HG03139 (cell line): ENCODE results near the gene SEL1L3.
"Not testable (repeated sequence)": the region's sequence is repeated elsewhere in the genome, so short reads cannot be mapped to it uniquely, and the experiment has no call there.

ENCODE experiments used
- ATAC-seq: cut with Tn5 transposase; IDR thresholded peaks from one replicate; pipeline ENCODE4 v1.9.1; 2021; ENCODE audit not compliant: unreplicated experiment

The SEL1L3 gene

DNA sequence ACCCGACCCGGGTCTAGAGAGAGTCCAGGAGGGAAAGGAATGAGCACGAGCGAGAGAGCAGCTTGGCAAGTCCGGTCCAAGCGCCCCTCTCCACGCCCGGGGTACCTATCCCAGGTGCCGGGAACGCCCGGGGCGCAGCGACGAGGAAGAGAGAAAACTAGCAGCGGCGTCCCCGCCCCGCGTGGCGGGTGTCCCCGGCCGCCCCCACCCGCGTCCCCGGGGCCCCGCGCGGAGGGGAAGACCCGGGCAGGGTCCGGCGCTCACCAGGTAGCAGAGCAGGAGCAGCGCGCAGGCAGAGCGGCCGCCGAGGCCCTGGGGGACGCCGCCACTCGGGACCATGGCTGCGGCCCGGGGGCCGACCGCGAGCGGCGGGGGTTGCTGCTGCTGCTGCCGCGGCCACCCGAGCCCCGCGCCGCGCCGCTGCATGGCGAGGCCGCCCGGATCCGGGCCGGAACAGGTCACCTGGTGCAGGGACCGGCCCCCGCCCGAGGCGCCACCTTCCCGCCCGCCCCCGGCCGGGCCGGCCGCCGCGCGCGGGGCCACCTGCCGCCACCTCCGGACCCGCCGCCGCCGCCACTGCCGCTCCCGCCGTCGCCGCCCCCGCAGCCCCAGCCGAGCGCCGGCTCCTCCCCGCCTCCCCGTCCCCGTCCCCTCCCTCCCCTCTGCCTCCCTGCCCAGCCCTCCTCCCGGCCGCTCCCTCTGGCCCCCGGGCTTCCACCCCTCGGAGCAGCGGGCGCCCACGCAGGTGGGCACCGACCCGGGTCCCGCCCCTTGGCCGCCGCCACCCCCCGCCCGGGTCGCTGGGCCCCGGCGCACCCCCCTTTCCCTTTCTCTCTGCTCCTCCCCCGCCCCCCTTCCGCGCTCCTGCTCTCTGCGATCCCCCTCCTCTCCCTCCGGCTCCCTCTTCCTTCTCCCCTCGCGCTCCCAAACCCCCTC is at the start of gene SEL1L3:
SEL1L3 (minus strand) TSS at position 578 of the 936 bp plus-strand sequence; CDS start at position 426, 152 bp downstream.
- peak; percentile 37 for ATAC-seq

DNA sequence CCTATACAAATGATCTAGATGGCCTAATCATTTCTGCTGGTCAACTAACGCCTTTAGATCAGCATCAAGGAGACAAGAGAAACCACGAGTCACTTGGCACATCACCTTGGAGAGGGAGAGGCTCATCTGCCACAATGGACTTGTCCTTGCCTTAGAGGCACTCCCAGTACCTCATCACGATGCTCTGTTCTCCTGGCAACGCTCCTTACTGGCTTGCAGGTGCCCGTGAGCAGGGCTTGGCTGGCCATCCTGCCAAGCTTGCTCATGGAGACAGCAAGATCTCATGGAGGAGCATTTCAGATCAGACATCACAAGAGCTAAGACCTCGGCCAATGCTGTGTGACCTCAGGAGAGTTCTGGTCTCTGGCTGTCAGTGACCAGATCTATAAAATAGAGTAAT is 48.6 kb upstream of the SEL1L3 start:
- no peak for ATAC-seq

DNA sequence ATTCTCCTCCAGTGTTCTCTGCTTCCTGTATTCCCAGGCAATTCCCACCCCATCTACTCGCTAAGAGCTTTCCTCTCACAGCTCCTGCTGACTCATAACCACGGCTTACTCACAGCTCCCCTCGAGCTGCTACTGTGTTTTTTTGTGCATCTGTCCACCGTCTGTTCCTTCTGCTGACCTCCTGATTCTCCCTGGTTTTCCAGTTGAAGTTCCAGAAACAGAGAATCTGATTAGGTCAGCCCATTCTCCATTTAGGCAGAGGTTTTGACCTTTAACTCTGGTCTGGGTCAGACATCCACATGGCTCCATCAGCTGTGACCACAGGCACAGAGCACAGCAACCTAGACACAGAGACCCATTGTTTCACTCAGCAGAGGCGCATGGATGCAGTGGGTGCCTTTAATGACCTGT is 45.7 kb upstream of the SEL1L3 start:
- no peak for ATAC-seq

DNA sequence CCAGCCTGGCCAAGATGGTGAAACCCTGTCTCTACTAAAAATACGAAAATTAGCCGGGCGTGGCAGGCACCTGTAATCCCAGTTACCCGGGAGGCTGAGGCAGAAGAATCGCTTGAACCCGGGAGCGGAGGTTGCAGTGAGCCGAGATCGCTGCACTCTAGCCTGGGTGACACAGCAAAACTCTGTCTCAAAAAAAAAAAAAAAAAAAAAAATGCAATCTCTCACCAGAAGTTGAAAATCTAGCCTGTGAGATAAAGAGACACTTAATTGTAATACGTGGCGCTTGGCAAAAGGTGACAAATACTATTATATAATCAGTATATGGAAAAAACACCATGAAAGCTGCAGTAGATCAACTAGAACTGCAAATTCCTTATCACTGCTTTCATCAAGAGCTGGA is 43.3 kb upstream of the SEL1L3 start:
- ATAC-seq: not testable (repeated sequence)

DNA sequence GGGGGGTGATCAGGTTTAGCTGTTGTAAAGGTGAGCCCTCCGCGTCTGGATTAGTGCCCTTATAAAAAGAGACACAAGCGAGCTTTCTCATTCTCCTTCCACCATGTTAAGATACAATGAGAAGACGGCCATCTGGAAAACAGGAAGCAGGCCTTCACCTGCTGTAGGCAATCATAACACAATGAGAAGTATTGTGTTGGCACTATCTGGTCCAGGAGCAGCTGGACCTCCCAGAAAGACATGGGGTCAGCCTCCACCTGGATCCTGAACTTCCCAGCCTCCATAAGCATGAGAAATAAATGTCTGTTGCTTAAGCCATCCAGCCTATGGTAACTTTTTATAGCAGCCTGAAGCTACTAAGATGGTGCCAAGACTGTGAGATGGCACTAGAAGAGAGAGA is 42.6 kb upstream of the SEL1L3 start:
- no peak for ATAC-seq

DNA sequence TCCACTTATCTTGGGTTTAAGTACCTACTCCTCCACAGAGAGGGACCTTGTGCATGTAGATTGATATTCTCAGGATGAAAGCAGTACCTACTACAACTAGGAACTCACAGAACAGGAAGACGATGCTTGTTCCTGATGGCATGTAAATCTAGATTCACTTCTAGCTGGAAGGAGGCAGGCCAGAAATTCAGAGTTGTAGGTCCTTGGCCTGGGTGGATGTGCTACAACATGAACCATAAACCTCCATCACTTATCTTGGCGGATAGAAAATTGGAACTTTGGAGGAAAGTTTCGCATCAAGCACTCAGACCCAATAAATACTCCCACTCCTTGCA is 41.9 kb upstream of the SEL1L3 start:
- ATAC-seq: no peak

DNA sequence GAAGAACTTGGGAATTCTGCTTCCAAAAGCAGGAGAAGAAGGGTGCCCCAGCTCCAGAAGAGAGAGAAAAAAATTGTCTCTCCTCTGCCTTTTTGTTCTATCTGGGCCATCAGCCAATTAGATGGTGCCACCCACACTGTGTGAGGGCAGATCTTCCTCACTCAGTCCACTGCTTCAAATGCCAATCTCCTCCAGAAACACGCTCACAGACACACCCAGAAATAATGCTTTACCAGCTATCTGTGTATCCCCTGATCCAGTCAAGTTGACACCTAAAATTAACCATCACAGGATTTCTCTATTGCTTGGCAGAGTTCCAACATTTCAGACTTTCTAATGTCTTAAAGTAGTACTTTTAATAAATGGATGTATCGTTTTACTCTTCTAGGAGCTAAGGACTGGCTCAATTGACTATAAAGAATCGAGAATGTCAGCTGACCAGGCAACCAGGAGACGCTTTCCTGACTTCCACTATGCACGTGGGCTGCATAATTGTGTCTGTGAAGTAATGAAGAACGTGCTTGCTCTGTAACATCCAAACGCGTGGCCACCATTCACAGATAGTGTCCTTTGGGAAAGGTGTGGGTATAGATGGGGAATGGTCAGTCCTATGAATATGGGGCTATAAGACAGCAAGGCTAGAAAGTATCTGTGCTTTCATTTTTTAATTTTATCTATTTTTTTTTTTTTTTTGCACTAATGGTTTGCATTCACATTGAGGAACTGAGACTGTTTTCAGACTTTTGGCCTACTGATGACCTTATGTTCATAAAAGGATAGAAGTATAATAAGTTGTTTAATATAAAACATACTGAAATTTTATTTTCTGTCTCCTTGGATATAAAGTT is 41.3 kb upstream of the SEL1L3 start:
- ATAC-seq: no peak

DNA sequence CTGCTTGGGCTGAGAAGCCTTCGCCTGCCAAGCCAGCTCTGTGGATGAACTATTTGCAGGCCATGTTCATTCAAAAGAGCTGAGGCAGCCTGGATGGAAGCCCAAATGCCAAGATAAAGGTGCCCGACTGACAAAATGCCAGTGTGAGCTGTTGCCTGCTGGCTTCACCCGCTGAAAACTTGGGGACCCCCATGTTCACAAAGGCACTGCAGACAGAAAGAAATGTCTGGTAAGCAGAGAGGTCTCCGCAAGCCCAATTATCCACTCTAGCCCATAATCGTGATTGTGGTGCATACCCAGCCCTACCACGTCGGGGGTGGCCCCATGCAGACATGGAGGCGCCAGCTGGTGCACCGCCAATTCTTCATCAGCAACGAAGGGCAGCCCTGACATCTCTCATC is 38.2 kb upstream of the SEL1L3 start:
- ATAC-seq: no peak

DNA sequence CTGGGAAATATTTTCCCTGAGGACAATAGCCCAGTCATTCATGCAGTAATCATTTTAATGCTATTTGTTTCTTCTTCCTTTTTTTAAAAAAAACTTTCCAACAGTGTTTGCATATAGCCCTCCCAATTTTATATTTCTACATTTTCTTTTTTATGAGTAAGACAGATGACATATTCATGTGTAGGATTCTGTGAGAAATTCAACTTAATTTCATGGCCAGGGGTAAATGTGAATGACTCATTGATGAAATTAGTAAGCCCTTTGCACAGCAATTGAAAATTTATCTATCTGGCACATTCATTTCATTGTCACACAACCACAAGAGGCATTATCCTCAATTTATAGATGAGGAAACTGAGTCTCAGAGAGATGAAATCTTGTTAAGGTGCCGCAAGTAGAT is 37.5 kb upstream of the SEL1L3 start:
- ATAC-seq: no peak

DNA sequence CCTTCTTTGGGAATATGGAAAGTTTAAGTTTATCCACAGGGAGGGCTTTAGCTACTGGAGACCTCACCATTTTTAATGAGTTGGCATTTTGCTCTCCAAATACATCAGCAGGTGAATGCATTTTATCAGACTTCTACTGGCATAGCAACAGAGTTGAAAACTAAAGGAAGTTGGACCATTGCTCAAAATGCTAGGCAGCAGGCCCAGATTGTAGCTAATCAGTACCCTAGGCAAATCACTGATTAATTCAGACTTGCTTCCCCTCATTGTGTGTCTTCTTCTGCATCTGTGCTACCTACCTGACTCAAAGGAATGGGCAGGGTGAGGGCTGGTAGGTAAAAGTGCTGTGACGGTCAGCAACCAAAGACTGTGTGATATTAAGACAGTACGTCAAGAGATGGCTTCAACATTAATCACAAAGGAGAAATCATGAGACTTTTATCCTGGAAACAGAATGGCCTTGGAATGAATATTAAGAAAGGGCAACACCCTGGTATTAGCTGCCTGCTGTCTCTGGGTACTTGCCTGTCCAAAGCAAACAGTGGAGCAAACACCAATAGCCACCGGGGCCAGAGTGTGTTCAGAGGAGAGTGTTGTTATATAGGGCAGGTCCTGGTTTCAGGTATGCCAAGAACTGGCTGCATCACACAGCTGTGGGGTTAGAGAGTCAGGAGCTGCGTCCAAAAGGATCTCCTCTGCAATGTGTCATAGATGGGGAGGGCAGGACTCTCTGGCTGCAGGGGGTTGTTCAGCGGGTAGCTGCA is 34.2 kb upstream of the SEL1L3 start:
- no peak for ATAC-seq

DNA sequence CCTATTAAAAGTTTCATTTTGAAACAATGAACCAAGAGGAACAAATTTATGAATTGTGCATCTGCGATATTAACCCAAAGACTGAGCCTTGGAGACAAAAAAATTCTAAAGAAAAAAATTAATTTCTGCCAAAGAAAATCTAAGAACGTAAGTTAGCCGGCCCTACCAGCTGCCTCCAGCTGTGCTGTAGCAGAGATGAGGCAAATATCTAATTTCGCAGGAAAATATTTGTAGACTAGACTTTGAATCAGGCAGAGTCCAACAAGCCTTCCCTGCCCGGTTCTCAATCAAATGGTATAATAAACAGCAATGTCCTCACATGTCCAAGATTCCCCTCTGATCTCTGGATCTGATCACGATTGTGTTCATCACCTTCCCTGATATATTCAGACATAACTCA is 30.0 kb upstream of the SEL1L3 start:
- ATAC-seq: no peak

DNA sequence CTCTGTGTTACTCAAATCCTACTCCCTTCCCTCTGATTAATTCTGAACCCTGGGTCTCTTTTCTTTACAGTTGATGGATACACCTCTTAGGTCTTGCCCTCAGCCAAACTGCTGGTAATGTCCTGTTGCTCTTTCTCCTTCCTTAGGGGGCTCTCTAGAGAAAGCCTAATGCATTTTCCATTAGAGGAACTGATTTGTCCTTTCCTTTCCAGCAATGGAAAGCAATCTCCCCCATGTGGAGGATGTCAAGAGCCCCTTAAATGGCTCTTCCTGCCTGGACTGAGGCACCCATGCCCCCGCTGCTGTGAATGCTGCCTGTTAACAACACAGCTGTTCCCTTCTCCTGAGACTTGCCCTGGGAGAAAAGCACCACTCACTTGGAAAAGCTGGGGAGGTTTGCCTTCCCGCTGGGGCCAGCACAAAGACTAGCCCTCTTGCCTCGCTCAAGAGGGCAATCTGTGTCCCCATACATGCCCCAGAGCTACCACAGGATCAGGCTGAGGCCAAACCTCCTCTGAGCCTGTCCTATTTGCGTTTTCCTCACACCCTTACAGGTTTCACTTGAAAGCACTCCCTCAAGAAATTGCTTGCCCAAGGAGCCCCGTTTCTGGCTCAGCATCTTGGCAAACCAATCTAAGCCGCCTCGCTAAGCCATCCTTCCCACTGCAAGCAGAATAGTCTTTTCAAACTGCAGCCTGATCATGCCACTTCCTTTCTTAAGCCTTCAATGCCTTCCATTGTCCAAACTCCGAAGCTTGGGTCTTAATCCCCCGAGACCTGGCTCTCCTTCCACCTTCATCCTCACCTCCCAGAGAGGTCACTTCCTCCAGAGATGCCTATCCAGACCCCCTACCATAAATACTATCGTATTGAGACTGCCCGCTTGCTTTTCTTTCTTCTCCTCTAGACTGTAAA is 28.0 kb upstream of the SEL1L3 start:
- no peak for ATAC-seq

DNA sequence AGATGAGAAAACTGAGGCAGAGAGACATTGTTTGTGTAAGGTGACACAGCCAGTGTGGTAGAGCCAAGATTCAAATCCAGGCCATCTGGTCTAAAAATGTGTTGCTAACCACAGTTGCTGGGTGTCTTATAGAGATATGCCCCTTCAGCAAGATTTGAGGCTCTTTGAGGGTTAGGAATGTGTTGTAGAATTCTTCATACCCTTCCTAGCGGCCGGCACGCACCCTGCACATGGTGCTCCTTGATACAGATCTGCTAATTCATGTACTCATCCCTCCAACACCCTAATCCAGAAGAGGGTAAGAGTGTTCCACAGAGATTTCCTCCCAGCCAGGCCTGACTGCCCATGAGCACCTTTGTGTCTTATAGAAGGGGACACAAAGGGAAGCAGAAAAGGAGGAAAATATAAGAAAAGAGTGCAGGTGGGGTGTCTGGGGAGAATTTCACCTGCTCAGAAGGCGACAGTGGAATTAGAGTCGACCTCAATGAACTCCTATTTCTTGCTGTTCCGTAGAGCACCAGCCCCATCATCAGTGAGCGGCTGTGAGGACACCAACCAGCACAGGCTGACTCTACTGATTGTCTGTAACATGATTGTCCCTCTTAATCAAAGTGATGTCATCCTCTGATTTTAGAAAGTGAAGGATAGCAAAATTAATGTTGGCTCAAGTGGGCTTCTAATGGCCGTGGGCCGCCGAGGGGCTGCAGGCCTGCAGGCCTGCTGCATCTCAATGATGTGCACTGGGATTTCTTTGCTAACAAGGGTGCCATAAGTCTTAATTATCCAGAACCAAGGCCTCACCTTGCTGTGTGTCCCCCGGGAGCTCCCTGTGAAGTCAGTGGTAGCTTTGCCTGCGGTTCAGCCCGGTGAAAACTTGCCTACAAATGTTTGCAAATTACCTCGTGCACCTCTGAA is 27.1 kb upstream of the SEL1L3 start:
- no peak for ATAC-seq

DNA sequence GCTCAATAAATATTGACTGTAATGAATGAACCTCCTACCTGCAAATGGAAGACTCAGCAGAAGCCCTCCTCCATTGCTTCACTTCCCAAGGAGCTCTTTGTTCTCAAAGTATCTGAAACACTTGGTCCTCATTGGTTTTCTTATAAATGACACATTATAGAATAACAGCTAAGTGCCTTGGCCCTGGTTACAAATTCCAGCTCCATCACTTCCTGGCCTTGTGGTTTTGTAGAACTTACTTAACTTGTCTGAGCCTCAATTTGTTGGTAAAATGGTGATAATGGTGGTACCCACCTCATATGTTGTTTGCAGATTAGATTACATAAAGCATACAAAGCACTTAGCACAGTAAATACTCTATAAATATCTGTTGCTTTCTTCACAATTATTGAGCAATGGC is 26.0 kb upstream of the SEL1L3 start:
- ATAC-seq: no peak

DNA sequence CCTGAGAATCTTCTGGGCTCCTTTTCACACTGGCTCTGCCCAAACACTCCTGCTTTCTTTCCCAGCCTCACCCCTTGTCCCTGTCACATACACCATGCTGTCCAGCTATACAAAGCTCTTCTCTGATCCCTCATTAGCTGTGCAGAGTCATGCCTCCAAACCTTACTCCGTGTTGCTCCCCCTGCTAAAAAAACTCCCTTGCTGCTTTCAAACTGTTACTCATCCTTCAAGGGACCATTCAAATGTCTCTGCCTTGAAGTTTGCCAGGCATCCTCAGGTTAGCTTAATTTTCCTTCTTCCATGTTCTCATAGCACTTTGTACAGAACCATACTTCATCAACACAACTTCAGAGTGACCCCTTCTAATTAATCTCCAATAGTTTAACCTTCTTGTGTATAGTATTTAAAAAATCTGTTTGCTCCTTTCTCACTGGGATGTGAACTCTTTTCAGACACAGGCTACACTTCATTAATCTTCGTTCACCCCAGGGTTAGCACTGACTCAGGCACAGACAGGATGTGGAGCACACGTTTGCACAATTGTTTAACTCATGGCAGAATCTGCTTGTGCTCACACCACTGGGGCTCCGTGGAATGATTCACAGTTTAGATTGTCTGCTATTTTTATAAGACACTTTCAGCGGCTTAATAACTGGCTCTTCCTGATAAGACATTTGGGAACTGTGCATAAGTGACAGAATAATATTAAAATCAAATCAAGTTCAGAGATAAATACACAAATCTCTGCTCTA is 21.4 kb upstream of the SEL1L3 start:
- ATAC-seq: no peak

DNA sequence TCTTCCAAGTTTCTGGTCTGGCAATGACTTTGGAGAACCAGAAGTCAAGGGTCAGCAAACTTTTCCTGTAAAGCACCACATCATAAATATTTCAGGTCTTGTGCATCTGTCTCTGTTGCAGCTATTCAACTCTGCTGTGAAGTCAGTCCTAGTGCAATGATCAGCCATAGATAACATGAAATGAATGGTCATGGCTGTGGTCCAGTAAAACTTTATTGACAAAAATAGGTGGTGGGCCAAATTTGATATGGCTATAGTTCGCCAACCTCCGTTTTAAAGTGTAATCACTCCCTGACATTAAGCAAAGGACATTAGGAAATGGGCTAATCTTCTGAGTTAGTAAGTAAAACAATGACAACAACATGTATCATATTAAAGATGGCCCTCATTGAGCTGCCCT is 20.8 kb upstream of the SEL1L3 start:
- ATAC-seq: no peak

DNA sequence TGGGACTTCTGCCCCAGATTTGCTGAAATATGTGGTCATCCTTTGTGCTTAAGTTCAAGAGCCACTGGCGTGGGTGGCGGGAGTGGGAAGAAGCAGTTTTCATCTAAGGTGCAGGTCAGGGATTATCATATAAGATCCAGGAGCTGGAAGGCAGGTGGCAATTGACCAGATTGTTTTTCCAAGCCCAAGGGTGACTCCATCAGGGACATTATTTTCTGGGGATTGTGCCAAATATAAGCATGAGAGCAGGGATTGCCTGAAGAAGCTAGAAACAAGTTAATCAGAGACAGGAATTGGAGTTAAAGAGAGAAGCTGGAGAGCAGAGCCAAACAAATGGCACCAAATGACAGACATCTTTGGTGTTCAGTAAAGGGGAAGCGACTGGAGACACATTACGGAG is 19.4 kb upstream of the SEL1L3 start:
- ATAC-seq: no peak

DNA sequence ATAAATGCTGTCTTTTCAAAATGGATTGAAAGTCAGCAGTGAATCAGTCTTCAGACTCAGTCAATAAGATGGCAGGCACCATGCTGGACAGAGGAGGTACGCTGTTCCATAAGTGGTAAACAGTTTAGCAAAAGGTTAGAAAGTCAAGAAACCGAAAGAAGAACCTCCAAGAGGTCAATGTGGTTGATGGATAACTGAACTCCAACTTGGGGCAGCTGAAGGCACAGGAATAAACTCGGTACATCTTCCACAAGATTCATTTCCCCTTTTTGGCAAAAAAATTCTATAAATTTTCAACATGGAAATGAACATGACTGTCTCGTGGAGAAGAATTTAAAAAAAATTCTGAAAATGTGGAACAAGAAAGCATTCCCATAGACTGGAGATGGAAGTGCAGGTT is 18.4 kb upstream of the SEL1L3 start:
- no peak for ATAC-seq
